Colonic mucosa (tissue), 4 donors: Measurements from ENCODE around the gene MOCOS. TPM values are rescaled to one million over a fixed set of nuclear protein-coding genes. Genes with fewer than 3 reads are reported as not detected.

ENCODE experiments used
- DNase-seq: peaks from one replicate; pipeline ENCODE4 v3.0.0-alpha.2; 2020
- H3K27ac ChIP-seq: fragments of 200-600 bp; one replicate; pipeline ENCODE4 v1.8.0; 2021
- H3K27me3 ChIP-seq: fragments of 200-600 bp; one replicate; pipeline ENCODE4 v1.8.0; 2021
- H3K36me3 ChIP-seq: fragments of 200-600 bp; one replicate; pipeline ENCODE4 v1.8.0; 2021
- H3K4me1 ChIP-seq: fragments of 200-600 bp; one replicate; pipeline ENCODE4 v1.8.0; 2021; ENCODE audit warnings: mild to moderate bottlenecking
- H3K4me3 ChIP-seq: fragments of 200-600 bp; one replicate; pipeline ENCODE4 v1.8.0; 2021
- H3K9ac ChIP-seq, 2 donors: one replicate each; pipeline ENCODE4 v1.7.0; 2013; ENCODE audit warnings: control low read depth in 2 of 2, low read depth in 2 of 2, low read length in 2 of 2
- H3K9me3 ChIP-seq: fragments of 200-600 bp; one replicate; pipeline ENCODE4 v1.8.0; 2021
- CTCF ChIP-seq: fragments of 200-600 bp; IDR thresholded peaks from one replicate; pipeline ENCODE4 v1.8.0; 2022; ENCODE audit warnings: antibody characterized with exemption, mild to moderate bottlenecking
- intact Hi-C: fragments of 100-400 bp; cut with DNase I; formaldehyde crosslinking; loops from one replicate; pipeline ENCODE4 v1.14.1; 2022
- total RNA-seq, 2 donors: library from RNA; stranded (reverse); fragmentation: NEBNext Ultra II Directional in 1 of 2; extraction: Animal tissue kit (Norgen Biotek cat#: 25700) in 1 of 2; gene quantifications; one replicate each; pipeline ENCODE4 v1.2.1, GENCODE V29; 2021
- donor health status: healthy.
- donor health status: DM: no; HTN: no; CAD: no.
- donor health status: DM: no; HTN: no; CAD: no.

The MOCOS gene
- total RNA-seq, 2 donors from 2014 or later: 6.8 to 10.0 TPM

GRCh38 chr18:36295214-36295613 is 107.9 kb downstream of the MOCOS start:
- no peak overlapping the region for H3K4me3 ChIP-seq
- H3K9ac ChIP-seq: no peak overlapping the region
- H3K27ac ChIP-seq: no peak overlapping the region
- no peak for TF ChIP-seq CTCF
- DNase-seq: no peak
- H3K36me3 ChIP-seq: no peaks in the 10 kb centered on the region
- H3K9me3 ChIP-seq: no peaks in the 10 kb centered on the region
- intact Hi-C loops: loop anchor here (10.0 kb wide), 2 partner anchors 120 to 280 kb away; no protein-coding TSS in a partner anchor
- H3K4me1 ChIP-seq: peaks cover 16% of the 10 kb centered on the region
- peaks cover 26% of the 10 kb centered on the region for H3K27me3 ChIP-seq

- DNase-seq: peak; percentile 25
- no peaks in the 10 kb centered on the region for H3K9me3 ChIP-seq
- no peaks in the 10 kb centered on the region for H3K36me3 ChIP-seq
- H3K4me1 ChIP-seq: peaks cover 16% of the 10 kb centered on the region
- TF ChIP-seq CTCF: no peak
- H3K27ac ChIP-seq: no peak overlapping the region
- intact Hi-C loops: loop anchor here (10.0 kb wide), 2 partner anchors 119 to 279 kb away; no protein-coding TSS in a partner anchor
- H3K27me3 ChIP-seq: peaks cover 28% of the 10 kb centered on the region
- H3K4me3 ChIP-seq: no peak overlapping the region
- H3K9ac ChIP-seq: no peak overlapping the region
These were observed 108.6 kb downstream of the MOCOS start for GRCh38 chr18:36295880-36296301.

- H3K9me3 ChIP-seq: no peaks in the 10 kb centered on the region
- peak; percentile 67 for DNase-seq
- peaks cover 28% of the 10 kb centered on the region for H3K27me3 ChIP-seq
- no peak for TF ChIP-seq CTCF
- H3K4me3 ChIP-seq: peak overlapping the region; percentile 62
- peak overlapping the region in 1 of 2 donors; percentile 16 for H3K9ac ChIP-seq
- intact Hi-C loops: loop anchor here (10.0 kb wide), 2 partner anchors 118 to 278 kb away; no protein-coding TSS in a partner anchor
- H3K27ac ChIP-seq: no peak overlapping the region
- H3K4me1 ChIP-seq: peaks cover 16% of the 10 kb centered on the region
- H3K36me3 ChIP-seq: no peaks in the 10 kb centered on the region
These were observed 109.5 kb downstream of the MOCOS start for GRCh38 chr18:36296650-36297416.

GRCh38 chr18:36297417-36298125 is 110.3 kb downstream of the MOCOS start, which contains the start of gene FHOD3:
TSS of gene FHOD3 (plus strand) at chr18:36297713. CDS start at chr18:36297836, 123 bp downstream.
- intact Hi-C loops: loop anchor here (10.0 kb wide), 2 partner anchors 117 to 277 kb away; no protein-coding TSS in a partner anchor
- Histone ChIP-seq H3K9me3 (no peaks in the 10 kb centered on the region), H3K36me3 (no peaks in the 10 kb centered on the region), H3K4me3 (peak within 1 kb of the TSS; percentile 62), H3K27me3 (peaks cover 28% of the 10 kb centered on the region), H3K4me1 (peaks cover 16% of the 10 kb centered on the region), H3K27ac (no peak within 1 kb of the TSS), H3K9ac (peak within 1 kb of the TSS; percentile 16 to 43)
- peak; percentile 46 for DNase-seq
- TF ChIP-seq CTCF: no peak

GRCh38 chr18:36298126-36298741 is 110.9 kb downstream of the MOCOS start:
- H3K4me1 ChIP-seq: peaks cover 16% of the 10 kb centered on the region
- TF ChIP-seq CTCF: no peak
- H3K4me3 ChIP-seq: peak overlapping the region; percentile 62
- no peaks in the 10 kb centered on the region for H3K36me3 ChIP-seq
- no peak overlapping the region for H3K27ac ChIP-seq
- no peaks in the 10 kb centered on the region for H3K9me3 ChIP-seq
- intact Hi-C loops: loop anchor here (10.0 kb wide), 2 partner anchors 117 to 277 kb away; no protein-coding TSS in a partner anchor
- H3K9ac ChIP-seq: peak overlapping the region in 1 of 2 donors; percentile 43
- peaks cover 28% of the 10 kb centered on the region for H3K27me3 ChIP-seq
- no peak for DNase-seq
